IMR-90 (cell line): ENCODE measurements around the gene HYAL3. TPM values are rescaled to one million over a fixed set of nuclear protein-coding genes. Genes with fewer than 3 reads are reported as not detected.

ENCODE experiments used
- ATAC-seq: fragments of 200-7000 bp; cut with Tn5 transposase; 2 replicates; pipeline ENCODE4 v1.9.1; 2020; ENCODE audit warnings: low read depth, mild to moderate bottlenecking, moderate library complexity
- BruUV-seq: library from RNA; stranded (reverse); fragments of 400-500 nt; replicated peaks from 2 replicates; lab custom pipeline; 2021; lab: Mats Ljungman, UMichigan
- CTCF ChIA-PET: fragments of 300-600 bp; formaldehyde crosslinking; extraction: SDS; loops from one replicate; lab custom pipeline; 2021; ENCODE audit warnings: antibody characterized with exemption; lab: Yijun Ruan, JAX
- POLR2A ChIA-PET: fragments of 300-600 bp; sonication (Branson Sonifier 250); formaldehyde crosslinking; loops from one replicate; lab custom pipeline; 2022; ENCODE audit warnings: antibody characterized with exemption; ENCODE audit not compliant: unreplicated experiment; lab: Charles Lee
- DNase-seq: peaks from one replicate; pipeline ENCODE4 v3.0.0; 2013
- H2AFZ ChIP-seq: replicated peaks from 2 replicates; pipeline ENCODE3; 2013; ENCODE audit warnings: low read length, mild to moderate bottlenecking; ENCODE audit not compliant: poor library complexity
- H2AK5ac ChIP-seq: 2 replicates; pipeline ENCODE4 v1.6.1; 2013; ENCODE audit warnings: low read depth, low read length, inconsistent platforms
- H2AK9ac ChIP-seq: replicated peaks from 2 replicates; pipeline ENCODE3; 2013; ENCODE audit warnings: mild to moderate bottlenecking, low read depth, low read length, moderate library complexity; ENCODE audit not compliant: poor library complexity
- H2BK120ac ChIP-seq: 2 replicates; pipeline ENCODE4 v1.6.1; 2013; ENCODE audit warnings: low read depth, low read length, inconsistent platforms
- H2BK15ac ChIP-seq: 3 replicates; pipeline ENCODE4 v1.6.1; 2013; ENCODE audit warnings: low read depth, low read length, inconsistent platforms
- H2BK20ac ChIP-seq: 2 replicates; pipeline ENCODE4 v1.6.1; 2013; ENCODE audit warnings: low read depth, mild to moderate bottlenecking, inconsistent platforms, low read length, moderate library complexity
- H2BK5ac ChIP-seq: 2 replicates; pipeline ENCODE4 v1.6.1; 2013; ENCODE audit warnings: mild to moderate bottlenecking, low read depth, low read length, inconsistent platforms; ENCODE audit not compliant: poor library complexity, severe bottlenecking
- H3K14ac ChIP-seq: replicated peaks from 2 replicates; pipeline ENCODE4 v1.6.1; 2013; ENCODE audit warnings: low read depth, low read length, inconsistent platforms
- H3K18ac ChIP-seq: 2 replicates; pipeline ENCODE4 v1.6.1; 2013; ENCODE audit warnings: low read depth, low read length, control low read depth
- H3K23ac ChIP-seq: 2 replicates; pipeline ENCODE4 v1.6.1; 2013; ENCODE audit warnings: low read depth, low read length, inconsistent platforms
- H3K27ac ChIP-seq: 2 replicates; pipeline ENCODE4 v1.5.1; 2013; ENCODE audit warnings: mild to moderate bottlenecking, control low read depth, low read length; ENCODE audit not compliant: insufficient read depth
- H3K27me3 ChIP-seq: 2 replicates; pipeline ENCODE4 v1.6.1; 2013; ENCODE audit warnings: low read length; ENCODE audit not compliant: control insufficient read depth, insufficient read depth
- H3K36me3 ChIP-seq: 2 replicates; pipeline ENCODE4 v1.6.1; 2013; ENCODE audit warnings: low read length, mixed read lengths; ENCODE audit not compliant: control insufficient read depth, insufficient read depth
- H3K4ac ChIP-seq: 2 replicates; pipeline ENCODE4 v1.6.1; 2013; ENCODE audit warnings: low read depth, low read length, inconsistent platforms
- H3K4me1 ChIP-seq: 2 replicates; pipeline ENCODE4 v1.6.1; 2013; ENCODE audit warnings: low read length, mixed read lengths; ENCODE audit not compliant: control insufficient read depth, insufficient read depth
- H3K4me2 ChIP-seq: 2 replicates; pipeline ENCODE4 v1.6.1; 2013; ENCODE audit warnings: low read depth, mild to moderate bottlenecking, control low read depth, low read length, moderate library complexity
- H3K4me3 ChIP-seq: 2 replicates; pipeline ENCODE4 v1.5.1; 2013; ENCODE audit warnings: low read depth, mild to moderate bottlenecking, control low read depth, low read length, moderate library complexity; ENCODE audit not compliant: insufficient read depth
- H3K56ac ChIP-seq: 2 replicates; pipeline ENCODE4 v1.6.1; 2013; ENCODE audit warnings: low read length, inconsistent platforms; ENCODE audit not compliant: insufficient read depth; ENCODE audit errors: extremely low read depth
- H3K79me1 ChIP-seq, 2 experiments: 2 replicates each; pipeline ENCODE4 v1.6.1; 2013; ENCODE audit warnings: low read length in 2 of 2, inconsistent platforms in 1 of 2, low read depth in 1 of 2
- H3K9ac ChIP-seq: 2 replicates; pipeline ENCODE4 v1.6.1; 2013; ENCODE audit warnings: low read depth, low read length, control low read depth
- H3K9me1 ChIP-seq: 2 replicates; pipeline ENCODE4 v1.6.1; 2013; ENCODE audit warnings: low read length, inconsistent platforms; ENCODE audit not compliant: insufficient read depth
- H3K9me3 ChIP-seq: 2 replicates; pipeline ENCODE4 v1.6.1; 2013; ENCODE audit warnings: low read length; ENCODE audit not compliant: control insufficient read depth, insufficient read depth
- H4K20me1 ChIP-seq: 2 replicates; pipeline ENCODE4 v1.6.1; 2013; ENCODE audit warnings: low read length, inconsistent platforms; ENCODE audit not compliant: insufficient read depth
- H4K5ac ChIP-seq: 2 replicates; pipeline ENCODE4 v1.6.1; 2013; ENCODE audit warnings: mild to moderate bottlenecking, low read depth, low read length, control low read depth
- H4K8ac ChIP-seq, 2 experiments: 2 replicates each; pipeline ENCODE4 v1.6.1; 2013; ENCODE audit warnings: low read depth in 2 of 2, low read length in 2 of 2, control low read depth in 1 of 2, inconsistent platforms in 1 of 2
- H4K91ac ChIP-seq: 2 replicates; pipeline ENCODE4 v1.6.1; 2013; ENCODE audit warnings: low read depth, low read length, inconsistent platforms; ENCODE audit not compliant: insufficient read depth
- BHLHE40 ChIP-seq: fragments of 150-350 bp; IDR thresholded peaks from 2 replicates; pipeline ENCODE4 v1.6.1; 2016; ENCODE audit warnings: mild to moderate bottlenecking, low read depth, low read length
- CEBPB ChIP-seq: IDR thresholded peaks from 2 replicates; pipeline ENCODE4 v1.6.1; 2012; ENCODE audit warnings: low read depth, low read length, improper control_type of control experiment
- CHD1 ChIP-seq: IDR thresholded peaks from 2 replicates; pipeline ENCODE4 v1.6.1; 2012; ENCODE audit warnings: low read depth, low read length, improper control_type of control experiment
- FOS ChIP-seq: fragments of 150-350 bp; IDR thresholded peaks from 2 replicates; pipeline ENCODE4 v1.6.1; 2016; ENCODE audit warnings: low read depth, low read length
- MAFK ChIP-seq: IDR thresholded peaks from 2 replicates; pipeline ENCODE4 v1.6.1; 2012; ENCODE audit warnings: low read depth, low read length, improper control_type of control experiment
- MAZ ChIP-seq: IDR thresholded peaks from 2 replicates; pipeline ENCODE4 v1.6.1; 2012; ENCODE audit warnings: low read depth, mild to moderate bottlenecking, low read length, improper control_type of control experiment, moderate library complexity, borderline replicate concordance
- MXI1 ChIP-seq: IDR thresholded peaks from 2 replicates; pipeline ENCODE4 v1.6.1; 2012; ENCODE audit warnings: low read depth, mild to moderate bottlenecking, low read length, moderate library complexity, borderline replicate concordance
- NFE2L2 ChIP-seq: fragments of 150-350 bp; IDR thresholded peaks from 2 replicates; pipeline ENCODE4 v1.6.1; 2016; ENCODE audit warnings: low read depth, mild to moderate bottlenecking, low read length
- POLR2A ChIP-seq: IDR thresholded peaks from 2 replicates; pipeline ENCODE4 v1.6.1; 2012; ENCODE audit warnings: mild to moderate bottlenecking, low read depth, low read length
- RAD21 ChIP-seq: IDR thresholded peaks from 2 replicates; pipeline ENCODE4 v1.6.1; 2012; ENCODE audit warnings: low read length, improper control_type of control experiment
- RFX5 ChIP-seq: IDR thresholded peaks from 2 replicates; pipeline ENCODE4 v1.8.0; 2012; ENCODE audit warnings: low read depth, mild to moderate bottlenecking, low read length, moderate library complexity
- SMC3 ChIP-seq: fragments of 150-350 bp; IDR thresholded peaks from 2 replicates; pipeline ENCODE4 v1.6.1; 2016; ENCODE audit warnings: low read depth, mild to moderate bottlenecking, antibody characterized with exemption, low read length, moderate library complexity
- WGBS, 2 experiments: methylation state at CpG; one replicate each; pipeline versions ENCODE4 v1.1.5 to v1.1.7; 2013; ENCODE audit warnings: missing lambda C conversion rate in 2 of 2; ENCODE audit not compliant: insufficient read length in 1 of 2; ENCODE audit errors: extremely low coverage in 2 of 2; 5-methylcytosine and 5-hydroxymethylcytosine counted together
- dilution Hi-C: fragments of 300-500 bp; cut with HindIII; formaldehyde crosslinking; loops from one replicate; pipeline ENCODE4 v1.14.3; 2018; ENCODE audit warnings: low sequenced_read_pairs; ENCODE audit not compliant: unreplicated experiment
- in situ Hi-C: fragments of 300-500 bp; cut with MboI; formaldehyde crosslinking; loops from 3 replicates; pipeline ENCODE4 v1.14.3; 2019; ENCODE audit warnings: low sequenced_read_pairs, inconsistent platforms, mixed read lengths
- intact Hi-C: fragments of 100-400 bp; cut with micrococcal nuclease; formaldehyde crosslinking; loops from 2 replicates; pipeline ENCODE4 v1.10.0; 2022
- polyA plus RNA-seq, 3 experiments: library from polyadenylated mRNA; depleted of rRNA; stranded (reverse); fragments of >200 nt; gene quantifications; 2 replicates each; pipeline ENCODE4 v1.2.3, GENCODE V29; 2012; ENCODE audit warnings: low replicate concordance in 1 of 3
- total RNA-seq: library from RNA; depleted of rRNA; stranded (reverse); fragments of >200 nt; gene quantifications from 2 replicates; pipeline ENCODE4 v1.2.3, GENCODE V29; 2012
- TF ChIP-seq, protein P1 (sequence below): conservative IDR thresholded peaks from 2 replicates; pipeline ENCODE4 v1.5.1; 2012; ENCODE audit warnings: mild to moderate bottlenecking, low read depth, low read length, improper control_type of control experiment
- TF ChIP-seq, protein P2 (sequence below): fragments of 150-350 bp; IDR thresholded peaks from 2 replicates; pipeline ENCODE4 v1.6.1; 2016; ENCODE audit warnings: low read depth, mild to moderate bottlenecking, low read length, moderate library complexity, borderline replicate concordance
- TF ChIP-seq, protein P3 (sequence below): fragments of 150-350 bp; IDR thresholded peaks from 2 replicates; pipeline ENCODE4 v1.6.1; 2017; ENCODE audit warnings: mild to moderate bottlenecking, antibody characterized with exemption, low read length, low read depth

Gene HYAL3
- total and polyA plus RNA-seq, 2 of the 4 experiments (the other 2 are of a cell fraction), result 2.7 to 5.7 TPM

DNA sequence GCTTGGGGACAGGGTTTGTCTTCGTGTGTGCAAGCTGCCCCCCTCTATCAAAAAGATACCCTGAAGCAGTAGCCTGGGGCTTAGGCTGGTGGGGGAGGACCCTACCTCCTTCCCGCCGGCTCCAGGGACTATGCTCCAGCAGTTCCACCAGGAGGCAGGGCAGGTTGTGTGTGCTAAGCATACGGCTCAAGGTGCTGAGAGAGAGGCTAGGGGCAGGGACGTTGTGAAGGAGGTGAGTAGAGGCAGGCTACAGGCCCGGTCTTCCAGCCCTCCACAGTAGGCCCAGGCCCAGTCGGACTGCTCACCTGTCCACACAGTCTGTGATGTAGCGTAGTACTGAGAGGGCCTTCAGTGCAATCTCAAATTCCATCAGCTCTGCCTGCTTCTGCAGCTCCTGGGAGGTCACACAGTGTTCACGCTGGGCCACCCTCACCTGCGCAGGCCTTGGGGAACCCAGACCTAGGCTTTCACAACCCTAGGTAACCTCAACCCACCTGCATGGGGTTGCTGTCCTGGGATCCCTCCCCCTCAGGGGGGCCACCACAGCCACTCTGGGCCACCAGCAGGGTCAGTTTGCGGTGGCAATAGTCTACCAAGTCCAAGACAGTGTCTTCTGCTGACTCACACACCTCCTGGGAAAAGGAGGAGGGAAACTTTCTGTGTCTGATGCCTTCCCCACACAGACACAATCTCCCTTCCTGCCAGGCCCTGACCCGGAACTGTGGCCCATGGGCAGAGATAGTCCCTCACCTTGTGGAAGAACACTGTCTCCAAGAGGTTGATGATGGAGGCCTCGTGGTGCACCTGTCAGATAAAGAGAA, 43.8 kb upstream of the HYAL3 start:
- no TSS peak for BruUV-seq
- Histone ChIP-seq H2AK9ac (no peak overlapping the region), H4K5ac (no peak overlapping the region), H2BK15ac (no peak overlapping the region), H3K4me2 (no peak overlapping the region), H2BK20ac (no peak overlapping the region), H3K9me1 (peaks cover 11% of the 10 kb centered on the region), H4K8ac (no peak overlapping the region), H3K4ac (no peak overlapping the region), H3K79me1 (peaks cover 6 to 27% of the 10 kb centered on the region in 2 experiments; a peak in 3 of 4 replicates), H3K36me3 (peaks cover 3% of the 10 kb centered on the region; the same call in 1 of the 2 replicates), H3K56ac (no peak overlapping the region), H2AFZ (no peak overlapping the region), H3K4me3 (no peak overlapping the region), H2BK120ac (no peak overlapping the region), H2AK5ac (no peak overlapping the region), H4K91ac (no peak overlapping the region), H3K23ac (no peak overlapping the region), H3K14ac (no peak overlapping the region), H4K20me1 (peaks cover 2% of the 10 kb centered on the region), H3K27ac (no peak overlapping the region), H3K27me3 (no peaks in the 10 kb centered on the region), H3K4me1 (peaks cover 16% of the 10 kb centered on the region), H3K9me3 (no peaks in the 10 kb centered on the region), H3K18ac (no peak overlapping the region), H3K9ac (no peak overlapping the region), H2BK5ac (no peak overlapping the region)
- WGBS, 2 experiments, result 90% methylated on average over 7 of the region's 13 CpGs; no CpG with 5 or more reads in 1 of the 2 experiments
- ChIA-PET POLR2A (no interaction called here), CTCF (no interaction called here)
- in situ Hi-C loops (loop anchor here (25.0 kb wide), 3 partner anchors 1044 to 1819 kb away; partner anchors contain the start of genes ABHD14B, GPR62, MANF and PCBP4), intact Hi-C loops (no loop called here), dilution Hi-C loops (no loop called here)
- DNase-seq, result no peak
- ATAC-seq, result no peak
- no peak for TF ChIP-seq POLR2A
- TF ChIP-seq RFX5, result no peak
- TF ChIP-seq CEBPB, result no peak
- no peak for TF ChIP-seq FOS
- TF ChIP-seq, protein P1, sequence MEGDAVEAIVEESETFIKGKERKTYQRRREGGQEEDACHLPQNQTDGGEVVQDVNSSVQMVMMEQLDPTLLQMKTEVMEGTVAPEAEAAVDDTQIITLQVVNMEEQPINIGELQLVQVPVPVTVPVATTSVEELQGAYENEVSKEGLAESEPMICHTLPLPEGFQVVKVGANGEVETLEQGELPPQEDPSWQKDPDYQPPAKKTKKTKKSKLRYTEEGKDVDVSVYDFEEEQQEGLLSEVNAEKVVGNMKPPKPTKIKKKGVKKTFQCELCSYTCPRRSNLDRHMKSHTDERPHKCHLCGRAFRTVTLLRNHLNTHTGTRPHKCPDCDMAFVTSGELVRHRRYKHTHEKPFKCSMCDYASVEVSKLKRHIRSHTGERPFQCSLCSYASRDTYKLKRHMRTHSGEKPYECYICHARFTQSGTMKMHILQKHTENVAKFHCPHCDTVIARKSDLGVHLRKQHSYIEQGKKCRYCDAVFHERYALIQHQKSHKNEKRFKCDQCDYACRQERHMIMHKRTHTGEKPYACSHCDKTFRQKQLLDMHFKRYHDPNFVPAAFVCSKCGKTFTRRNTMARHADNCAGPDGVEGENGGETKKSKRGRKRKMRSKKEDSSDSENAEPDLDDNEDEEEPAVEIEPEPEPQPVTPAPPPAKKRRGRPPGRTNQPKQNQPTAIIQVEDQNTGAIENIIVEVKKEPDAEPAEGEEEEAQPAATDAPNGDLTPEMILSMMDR, result no peak
- TF ChIP-seq, protein P2, sequence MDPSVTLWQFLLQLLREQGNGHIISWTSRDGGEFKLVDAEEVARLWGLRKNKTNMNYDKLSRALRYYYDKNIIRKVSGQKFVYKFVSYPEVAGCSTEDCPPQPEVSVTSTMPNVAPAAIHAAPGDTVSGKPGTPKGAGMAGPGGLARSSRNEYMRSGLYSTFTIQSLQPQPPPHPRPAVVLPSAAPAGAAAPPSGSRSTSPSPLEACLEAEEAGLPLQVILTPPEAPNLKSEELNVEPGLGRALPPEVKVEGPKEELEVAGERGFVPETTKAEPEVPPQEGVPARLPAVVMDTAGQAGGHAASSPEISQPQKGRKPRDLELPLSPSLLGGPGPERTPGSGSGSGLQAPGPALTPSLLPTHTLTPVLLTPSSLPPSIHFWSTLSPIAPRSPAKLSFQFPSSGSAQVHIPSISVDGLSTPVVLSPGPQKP, result no peak
- TF ChIP-seq NFE2L2, result no peak
- no peak for TF ChIP-seq MXI1
- TF ChIP-seq BHLHE40, result no peak
- TF ChIP-seq RAD21, result no peak
- TF ChIP-seq MAZ, result no peak
- TF ChIP-seq, protein P3, sequence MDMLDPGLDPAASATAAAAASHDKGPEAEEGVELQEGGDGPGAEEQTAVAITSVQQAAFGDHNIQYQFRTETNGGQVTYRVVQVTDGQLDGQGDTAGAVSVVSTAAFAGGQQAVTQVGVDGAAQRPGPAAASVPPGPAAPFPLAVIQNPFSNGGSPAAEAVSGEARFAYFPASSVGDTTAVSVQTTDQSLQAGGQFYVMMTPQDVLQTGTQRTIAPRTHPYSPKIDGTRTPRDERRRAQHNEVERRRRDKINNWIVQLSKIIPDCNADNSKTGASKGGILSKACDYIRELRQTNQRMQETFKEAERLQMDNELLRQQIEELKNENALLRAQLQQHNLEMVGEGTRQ, result no peak
- no peak for TF ChIP-seq SMC3
- no peak for TF ChIP-seq CHD1
- no peak for TF ChIP-seq MAFK
